NCI-H146 (cell line): ENCODE data around the gene ARID5A.

Experiments
- DNase-seq: peaks from one replicate; lab custom pipeline; 2025; lab: John Stamatoyannopoulos, UW

Gene ARID5A

DNA sequence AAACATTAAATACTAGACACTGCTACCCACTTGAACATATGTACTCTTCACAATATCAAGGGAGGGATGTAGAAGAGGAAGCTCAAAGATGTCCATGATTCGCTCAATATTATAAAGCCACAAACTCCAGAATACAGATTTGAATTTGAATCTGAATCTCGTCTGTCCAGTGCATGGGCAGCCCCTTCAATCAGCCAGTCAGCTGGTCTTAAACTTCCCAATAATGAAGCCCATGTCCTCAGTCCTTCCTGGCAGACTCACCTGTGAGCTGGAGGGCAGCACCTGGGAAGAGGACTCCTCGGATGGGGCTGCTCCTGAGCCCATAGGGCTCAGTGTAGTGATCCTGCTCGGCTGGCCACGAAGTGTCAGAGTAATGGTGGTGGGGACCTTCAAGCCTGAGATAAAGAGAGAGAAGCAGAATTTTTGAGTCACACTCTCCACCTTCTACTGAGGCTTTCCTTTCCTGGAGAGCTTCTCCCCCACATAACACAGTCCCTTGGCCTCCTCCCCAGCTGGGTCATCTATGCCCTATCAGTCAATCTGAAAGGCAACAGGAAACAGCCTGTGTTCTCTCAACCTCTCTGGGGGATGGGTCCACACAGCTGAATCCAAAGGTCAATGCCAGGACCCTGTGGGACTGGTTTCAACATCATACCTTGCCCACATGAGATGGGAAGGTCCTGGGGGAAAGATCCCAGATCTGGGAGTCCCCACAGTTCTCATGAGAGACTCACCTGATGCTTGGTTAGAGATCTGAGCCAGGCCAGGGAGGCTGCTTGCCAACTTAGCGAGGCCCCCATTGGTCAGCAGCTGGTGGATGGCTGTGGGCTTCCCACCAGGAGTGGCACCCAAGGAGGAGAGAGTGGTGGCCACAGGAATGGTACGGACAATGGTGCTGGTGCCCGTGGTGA is 65.1 kb downstream of the ARID5A start:
- DNase-seq: no peak
